ENCODE results near the gene APEX2. TPM values are rescaled to one million over a fixed set of nuclear protein-coding genes. Genes with fewer than 3 reads are reported as not detected.

APEX2 gene
- total RNA-seq, 1 donor from 2014 or later = 15.0 TPM

DNA sequence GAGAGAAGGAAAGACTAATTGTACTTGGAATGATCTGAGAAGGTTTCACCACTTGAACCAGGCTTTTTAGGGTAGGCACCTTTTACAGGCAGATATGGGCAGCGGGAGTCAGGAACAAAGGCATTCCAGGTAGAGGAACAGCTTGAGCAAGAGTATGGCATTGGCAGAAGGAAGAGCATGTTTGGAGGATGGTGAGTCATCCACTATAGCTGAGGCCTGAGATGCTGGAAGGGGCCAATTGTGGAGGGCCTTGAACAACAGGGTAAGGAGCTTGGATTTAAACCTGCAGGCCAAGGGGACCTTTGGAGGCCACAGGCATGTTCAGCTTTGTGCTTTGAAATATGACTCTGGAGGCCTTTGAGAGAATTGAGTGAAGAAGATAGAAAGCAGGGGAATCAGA, 38.4 kb upstream of the APEX2 start:
- Histone ChIP-seq H3K4me2 (ENCODE audit: low read length) (no peak overlapping the region), H3K9ac (ENCODE audit: low read length) (no peak overlapping the region), H3K4me3 (ENCODE audit: insufficient read depth, low read depth, low read length) (no peak overlapping the region), H2AFZ (ENCODE audit: low read depth, low read length) (no peak overlapping the region), H3K36me3 (ENCODE audit: insufficient read depth, low read length) (no peaks in the 10 kb centered on the region), H3K4me1 (ENCODE audit: insufficient read depth, low read length) (no peaks in the 10 kb centered on the region), H3K27me3 (ENCODE audit: insufficient read depth, low read length) (no peaks in the 10 kb centered on the region), H3K79me2 (ENCODE audit: insufficient read depth, low read length) (no peaks in the 10 kb centered on the region), H3K27ac (ENCODE audit: low read depth, low read length) (no peak overlapping the region), H4K20me1 (ENCODE audit: insufficient read depth, low read length) (no peaks in the 10 kb centered on the region), H3K9me3 (ENCODE audit: insufficient read depth, low read depth, low read length) (no peaks in the 10 kb centered on the region)
- Mint-ChIP-seq H3K36me3 (ENCODE audit: low read depth, unreplicated experiment) (peaks cover 2% of the 10 kb centered on the region), H3K4me1 (ENCODE audit: low read depth, unreplicated experiment) (no peaks in the 10 kb centered on the region), H3K9me3 (ENCODE audit: unreplicated experiment) (no peaks in the 10 kb centered on the region), H3K4me3 (ENCODE audit: unreplicated experiment) (no peak overlapping the region), H3K27me3 (ENCODE audit: low read depth, unreplicated experiment) (peaks cover 2% of the 10 kb centered on the region), H3K27ac (ENCODE audit: unreplicated experiment) (no peak overlapping the region)
- FAIRE-seq (no peak), DNase-seq (ENCODE audit: low read depth) (no peak)
- TF ChIP-seq EZH2 (IDR thresholded peaks at IDR 0.05; ENCODE audit: insufficient read depth, low read length) = no peak
- TF ChIP-seq, protein P1, sequence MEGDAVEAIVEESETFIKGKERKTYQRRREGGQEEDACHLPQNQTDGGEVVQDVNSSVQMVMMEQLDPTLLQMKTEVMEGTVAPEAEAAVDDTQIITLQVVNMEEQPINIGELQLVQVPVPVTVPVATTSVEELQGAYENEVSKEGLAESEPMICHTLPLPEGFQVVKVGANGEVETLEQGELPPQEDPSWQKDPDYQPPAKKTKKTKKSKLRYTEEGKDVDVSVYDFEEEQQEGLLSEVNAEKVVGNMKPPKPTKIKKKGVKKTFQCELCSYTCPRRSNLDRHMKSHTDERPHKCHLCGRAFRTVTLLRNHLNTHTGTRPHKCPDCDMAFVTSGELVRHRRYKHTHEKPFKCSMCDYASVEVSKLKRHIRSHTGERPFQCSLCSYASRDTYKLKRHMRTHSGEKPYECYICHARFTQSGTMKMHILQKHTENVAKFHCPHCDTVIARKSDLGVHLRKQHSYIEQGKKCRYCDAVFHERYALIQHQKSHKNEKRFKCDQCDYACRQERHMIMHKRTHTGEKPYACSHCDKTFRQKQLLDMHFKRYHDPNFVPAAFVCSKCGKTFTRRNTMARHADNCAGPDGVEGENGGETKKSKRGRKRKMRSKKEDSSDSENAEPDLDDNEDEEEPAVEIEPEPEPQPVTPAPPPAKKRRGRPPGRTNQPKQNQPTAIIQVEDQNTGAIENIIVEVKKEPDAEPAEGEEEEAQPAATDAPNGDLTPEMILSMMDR (IDR thresholded peaks at IDR 0.05; ENCODE audit: insufficient read depth, low read depth, low read length) = no peak

DNA sequence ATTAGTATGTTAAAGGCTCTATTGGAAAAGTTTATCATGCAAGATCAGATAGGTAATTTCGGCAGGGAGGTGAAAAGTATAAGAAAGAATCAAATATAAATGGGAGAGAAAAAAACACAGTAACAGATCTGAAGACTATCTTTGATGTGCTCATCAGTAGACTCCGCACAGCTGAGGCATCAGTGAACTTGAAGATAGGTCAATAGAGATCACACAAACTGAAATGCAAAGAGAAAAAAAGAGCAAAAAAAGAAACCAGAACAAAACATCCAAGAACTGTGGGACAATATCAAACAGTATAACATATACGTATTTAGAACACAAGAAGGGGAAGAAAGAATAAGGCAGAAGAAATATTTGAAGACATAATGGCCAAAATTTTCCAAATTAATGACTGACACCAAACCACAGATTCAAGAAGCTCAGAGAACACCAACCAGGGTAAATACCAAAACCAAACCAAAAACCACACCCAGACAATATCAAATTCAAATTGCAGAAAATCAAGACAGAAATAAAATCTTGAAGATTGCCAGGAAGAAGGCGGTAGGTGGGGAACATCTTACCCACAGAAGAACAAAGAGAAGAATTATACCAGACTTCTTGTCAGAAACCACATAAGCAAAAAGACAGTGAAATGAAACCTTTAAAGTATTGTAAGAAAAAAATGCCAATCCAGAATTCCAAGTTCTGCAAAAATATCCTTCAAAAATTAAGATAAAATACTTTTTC, 35.2 kb upstream of the APEX2 start:
- H3K36me3 ChIP-seq (ENCODE audit: insufficient read depth, low read length) = no peaks in the 10 kb centered on the region
- Mint-ChIP-seq H3K36me3 (ENCODE audit: low read depth, unreplicated experiment) (peaks cover 2% of the 10 kb centered on the region), H3K27me3 (ENCODE audit: low read depth, unreplicated experiment) (peaks cover 2% of the 10 kb centered on the region), H3K27ac (ENCODE audit: unreplicated experiment) (no peak overlapping the region), H3K4me3 (ENCODE audit: unreplicated experiment) (no peak overlapping the region), H3K4me1 (ENCODE audit: low read depth, unreplicated experiment) (no peaks in the 10 kb centered on the region), H3K9me3 (ENCODE audit: unreplicated experiment) (no peaks in the 10 kb centered on the region)
- TF ChIP-seq EZH2 (IDR thresholded peaks at IDR 0.05; ENCODE audit: insufficient read depth, low read length) = no peak
- TF ChIP-seq, protein P1 (IDR thresholded peaks at IDR 0.05; ENCODE audit: insufficient read depth, low read depth, low read length) = no peak
- H3K9ac ChIP-seq (ENCODE audit: low read length) = no peak overlapping the region
- H3K4me1 ChIP-seq (ENCODE audit: insufficient read depth, low read length) = no peaks in the 10 kb centered on the region
- H3K79me2 ChIP-seq (ENCODE audit: insufficient read depth, low read length) = no peaks in the 10 kb centered on the region
- no peaks in the 10 kb centered on the region for H3K9me3 ChIP-seq (ENCODE audit: insufficient read depth, low read depth, low read length)
- no peak overlapping the region for H3K4me3 ChIP-seq (ENCODE audit: insufficient read depth, low read depth, low read length)
- H4K20me1 ChIP-seq (ENCODE audit: insufficient read depth, low read length) = no peaks in the 10 kb centered on the region
- no peak overlapping the region for H2AFZ ChIP-seq (ENCODE audit: low read depth, low read length)
- FAIRE-seq (peak; percentile 82), DNase-seq (ENCODE audit: low read depth) (no peak)
- no peak overlapping the region for H3K4me2 ChIP-seq (ENCODE audit: low read length)
- no peaks in the 10 kb centered on the region for H3K27me3 ChIP-seq (ENCODE audit: insufficient read depth, low read length)
- no peak overlapping the region for H3K27ac ChIP-seq (ENCODE audit: low read depth, low read length)

DNA sequence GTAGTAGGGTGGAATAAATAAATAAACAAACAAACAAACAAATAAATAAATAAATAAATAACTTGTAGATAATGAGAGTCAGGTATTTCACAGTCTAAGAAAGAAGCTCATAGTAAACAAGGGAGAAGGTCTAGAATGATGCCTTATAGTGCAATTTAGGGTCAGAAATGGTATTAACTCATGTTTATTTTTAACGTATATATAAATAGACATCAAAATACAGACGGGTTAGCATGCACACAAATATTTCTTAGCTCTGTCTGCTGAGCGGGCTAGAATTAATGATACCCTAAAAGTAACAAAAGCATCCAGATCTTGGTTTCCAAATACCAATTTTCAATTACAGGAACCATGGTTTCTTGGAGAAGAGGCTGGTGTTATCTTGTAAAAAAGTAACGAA, 22.8 kb upstream of the APEX2 start:
- Mint-ChIP-seq H3K4me3 (ENCODE audit: unreplicated experiment) (no peak overlapping the region), H3K9me3 (ENCODE audit: unreplicated experiment) (no peaks in the 10 kb centered on the region), H3K36me3 (ENCODE audit: low read depth, unreplicated experiment) (no peaks in the 10 kb centered on the region), H3K27me3 (ENCODE audit: low read depth, unreplicated experiment) (no peaks in the 10 kb centered on the region), H3K4me1 (ENCODE audit: low read depth, unreplicated experiment) (peaks cover 4% of the 10 kb centered on the region), H3K27ac (ENCODE audit: unreplicated experiment) (no peak overlapping the region)
- H3K9ac ChIP-seq (ENCODE audit: low read length) = no peak overlapping the region
- H4K20me1 ChIP-seq (ENCODE audit: insufficient read depth, low read length) = no peaks in the 10 kb centered on the region
- H3K9me3 ChIP-seq (ENCODE audit: insufficient read depth, low read depth, low read length) = no peaks in the 10 kb centered on the region
- H3K27me3 ChIP-seq (ENCODE audit: insufficient read depth, low read length) = no peaks in the 10 kb centered on the region
- no peaks in the 10 kb centered on the region for H3K36me3 ChIP-seq (ENCODE audit: insufficient read depth, low read length)
- H3K4me1 ChIP-seq (ENCODE audit: insufficient read depth, low read length) = no peaks in the 10 kb centered on the region
- FAIRE-seq = no peak
- H3K4me3 ChIP-seq (ENCODE audit: insufficient read depth, low read depth, low read length) = no peak overlapping the region
- TF ChIP-seq EZH2 (IDR thresholded peaks at IDR 0.05; ENCODE audit: insufficient read depth, low read length) = no peak
- TF ChIP-seq, protein P1 (IDR thresholded peaks at IDR 0.05; ENCODE audit: insufficient read depth, low read depth, low read length) = no peak
- H3K79me2 ChIP-seq (ENCODE audit: insufficient read depth, low read length) = no peaks in the 10 kb centered on the region
- H3K27ac ChIP-seq (ENCODE audit: low read depth, low read length) = no peak overlapping the region
- DNase-seq (ENCODE audit: low read depth) = no peak
- no peak overlapping the region for H2AFZ ChIP-seq (ENCODE audit: low read depth, low read length)
- H3K4me2 ChIP-seq (ENCODE audit: low read length) = no peak overlapping the region
